Activated naive CD4-positive, alpha-beta T cell treated with anti-CD3 and anti-CD28 coated beads, Interleukin-2, amount 50 U/mL, for 24 hours (primary cell): ENCODE results near the gene COPS7B.
"Not testable (repeated sequence)": the region's sequence is repeated elsewhere in the genome, so short reads cannot be mapped to it uniquely, and the experiment has no call there.

Source experiments
- H3K27ac Mint-ChIP-seq: one replicate; pipeline ENCODE4 v1.8.0; 2021; ENCODE audit warnings: mild to moderate bottlenecking, mixed read lengths
- H3K27me3 Mint-ChIP-seq: one replicate; pipeline ENCODE4 v1.8.0; 2021; ENCODE audit warnings: mixed read lengths
- H3K36me3 Mint-ChIP-seq: one replicate; pipeline ENCODE4 v1.8.0; 2021; ENCODE audit warnings: mixed read lengths
- H3K4me1 Mint-ChIP-seq: one replicate; pipeline ENCODE4 v1.8.0; 2021; ENCODE audit warnings: mixed read lengths
- H3K4me3 Mint-ChIP-seq: one replicate; pipeline ENCODE4 v1.8.0; 2021; ENCODE audit warnings: mild to moderate bottlenecking, mixed read lengths
- H3K9me3 Mint-ChIP-seq: one replicate; pipeline ENCODE4 v1.8.0; 2021; ENCODE audit warnings: mixed read lengths

Gene COPS7B

GRCh38 chr2:231786177-231786916, at the start of gene COPS7B:
Gene COPS7B, plus strand, starts transcription at chr2:231786445. Its CDS starts 2,126 bp downstream, at chr2:231788571.
- peak within 1 kb of the TSS; percentile 94 for H3K27ac Mint-ChIP-seq

GRCh38 chr2:231737761-231738160, 48.5 kb upstream of the COPS7B start:
- no peaks in the 10 kb centered on the region for H3K9me3 Mint-ChIP-seq
- H3K4me3 Mint-ChIP-seq = no peak overlapping the region
- no peaks in the 10 kb centered on the region for H3K27me3 Mint-ChIP-seq
- H3K4me1 Mint-ChIP-seq = no peaks in the 10 kb centered on the region
- H3K27ac Mint-ChIP-seq = no peak overlapping the region
- peaks cover 8% of the 10 kb centered on the region for H3K36me3 Mint-ChIP-seq

More at GRCh38 chr2:231786177-231786916, at the start of gene COPS7B:
- Mint-ChIP-seq H3K4me1 (peaks cover 76% of the 10 kb centered on the region), H3K36me3 (peaks cover 5% of the 10 kb centered on the region), H3K9me3 (no peaks in the 10 kb centered on the region), H3K27me3 (no peaks in the 10 kb centered on the region), H3K4me3 (peak within 1 kb of the TSS; percentile 97)

- Mint-ChIP-seq H3K9me3 (no peaks in the 10 kb centered on the region), H3K4me1 (no peaks in the 10 kb centered on the region), H3K27me3 (no peaks in the 10 kb centered on the region)
These were observed 42.7 kb upstream of the COPS7B start for GRCh38 chr2:231743376-231744116.

GRCh38 chr2:231745303-231746038, 40.8 kb upstream of the COPS7B start:
- Mint-ChIP-seq H3K9me3 (no peaks in the 10 kb centered on the region), H3K36me3 (no peaks in the 10 kb centered on the region), H3K4me3 (no peak overlapping the region), H3K27ac (no peak overlapping the region), H3K27me3 (no peaks in the 10 kb centered on the region), H3K4me1 (peaks cover 3% of the 10 kb centered on the region)

More at GRCh38 chr2:231743376-231744116, 42.7 kb upstream of the COPS7B start:
- no peak overlapping the region for H3K4me3 Mint-ChIP-seq
- no peak overlapping the region for H3K27ac Mint-ChIP-seq
- H3K36me3 Mint-ChIP-seq = peaks cover 6% of the 10 kb centered on the region

GRCh38 chr2:231748153-231748896, 37.9 kb upstream of the COPS7B start:
- H3K4me1 Mint-ChIP-seq, H3K9me3 Mint-ChIP-seq, H3K4me3 Mint-ChIP-seq, H3K27ac Mint-ChIP-seq, H3K27me3 Mint-ChIP-seq, H3K36me3 Mint-ChIP-seq: not testable (repeated sequence)

- not testable (repeated sequence) for H3K4me1 Mint-ChIP-seq, H3K27me3 Mint-ChIP-seq, H3K27ac Mint-ChIP-seq, H3K36me3 Mint-ChIP-seq, H3K9me3 Mint-ChIP-seq, H3K4me3 Mint-ChIP-seq
These were observed 37.2 kb upstream of the COPS7B start for GRCh38 chr2:231749016-231749415.

- no peaks in the 10 kb centered on the region for H3K9me3 Mint-ChIP-seq
These were observed 35.0 kb upstream of the COPS7B start for GRCh38 chr2:231751042-231751815.

GRCh38 chr2:231752061-231752460, 34.2 kb upstream of the COPS7B start:
- Mint-ChIP-seq H3K9me3 (no peaks in the 10 kb centered on the region), H3K27ac (no peak overlapping the region), H3K4me1 (peaks cover 3% of the 10 kb centered on the region), H3K4me3 (no peak overlapping the region), H3K36me3 (no peaks in the 10 kb centered on the region), H3K27me3 (no peaks in the 10 kb centered on the region)

More at GRCh38 chr2:231751042-231751815, 35.0 kb upstream of the COPS7B start:
- Mint-ChIP-seq H3K27me3 (no peaks in the 10 kb centered on the region), H3K36me3 (no peaks in the 10 kb centered on the region), H3K4me3 (no peak overlapping the region), H3K27ac (no peak overlapping the region), H3K4me1 (peaks cover 3% of the 10 kb centered on the region)

GRCh38 chr2:231761735-231762134, 24.5 kb upstream of the COPS7B start:
- Mint-ChIP-seq H3K27me3 (no peaks in the 10 kb centered on the region), H3K4me3 (no peak overlapping the region), H3K27ac (no peak overlapping the region)

GRCh38 chr2:231764124-231764523, 22.1 kb upstream of the COPS7B start:
- Mint-ChIP-seq H3K27ac (no peak overlapping the region), H3K36me3 (no peaks in the 10 kb centered on the region), H3K4me1 (peaks cover 19% of the 10 kb centered on the region)

More at GRCh38 chr2:231761735-231762134, 24.5 kb upstream of the COPS7B start:
- H3K36me3 Mint-ChIP-seq = no peaks in the 10 kb centered on the region
- H3K9me3 Mint-ChIP-seq = no peaks in the 10 kb centered on the region
- H3K4me1 Mint-ChIP-seq = peaks cover 19% of the 10 kb centered on the region

GRCh38 chr2:231764760-231765159, 21.5 kb upstream of the COPS7B start:
- Mint-ChIP-seq H3K9me3 (no peaks in the 10 kb centered on the region), H3K4me1 (peaks cover 25% of the 10 kb centered on the region), H3K27ac (no peak overlapping the region), H3K36me3 (no peaks in the 10 kb centered on the region), H3K27me3 (no peaks in the 10 kb centered on the region), H3K4me3 (no peak overlapping the region)

More at GRCh38 chr2:231764124-231764523, 22.1 kb upstream of the COPS7B start:
- Mint-ChIP-seq H3K27me3 (no peaks in the 10 kb centered on the region), H3K4me3 (no peak overlapping the region), H3K9me3 (no peaks in the 10 kb centered on the region)

- Mint-ChIP-seq H3K36me3 (no peaks in the 10 kb centered on the region), H3K27ac (no peak overlapping the region), H3K4me1 (peaks cover 26% of the 10 kb centered on the region), H3K4me3 (no peak overlapping the region), H3K9me3 (no peaks in the 10 kb centered on the region), H3K27me3 (no peaks in the 10 kb centered on the region)
These were observed 20.7 kb upstream of the COPS7B start for GRCh38 chr2:231765496-231765929.

GRCh38 chr2:231769170-231770136, 16.8 kb upstream of the COPS7B start:
- H3K36me3 Mint-ChIP-seq = no peaks in the 10 kb centered on the region
- H3K4me3 Mint-ChIP-seq = no peak overlapping the region
- no peak overlapping the region for H3K27ac Mint-ChIP-seq
- H3K27me3 Mint-ChIP-seq = no peaks in the 10 kb centered on the region
- H3K9me3 Mint-ChIP-seq = no peaks in the 10 kb centered on the region
- H3K4me1 Mint-ChIP-seq = peaks cover 26% of the 10 kb centered on the region
